ENCODE results near the gene DENND4B.
"Not testable (repeated sequence)": the region's sequence is repeated elsewhere in the genome, so short reads cannot be mapped to it uniquely, and the experiment has no call there.

DENND4B gene, protein sequence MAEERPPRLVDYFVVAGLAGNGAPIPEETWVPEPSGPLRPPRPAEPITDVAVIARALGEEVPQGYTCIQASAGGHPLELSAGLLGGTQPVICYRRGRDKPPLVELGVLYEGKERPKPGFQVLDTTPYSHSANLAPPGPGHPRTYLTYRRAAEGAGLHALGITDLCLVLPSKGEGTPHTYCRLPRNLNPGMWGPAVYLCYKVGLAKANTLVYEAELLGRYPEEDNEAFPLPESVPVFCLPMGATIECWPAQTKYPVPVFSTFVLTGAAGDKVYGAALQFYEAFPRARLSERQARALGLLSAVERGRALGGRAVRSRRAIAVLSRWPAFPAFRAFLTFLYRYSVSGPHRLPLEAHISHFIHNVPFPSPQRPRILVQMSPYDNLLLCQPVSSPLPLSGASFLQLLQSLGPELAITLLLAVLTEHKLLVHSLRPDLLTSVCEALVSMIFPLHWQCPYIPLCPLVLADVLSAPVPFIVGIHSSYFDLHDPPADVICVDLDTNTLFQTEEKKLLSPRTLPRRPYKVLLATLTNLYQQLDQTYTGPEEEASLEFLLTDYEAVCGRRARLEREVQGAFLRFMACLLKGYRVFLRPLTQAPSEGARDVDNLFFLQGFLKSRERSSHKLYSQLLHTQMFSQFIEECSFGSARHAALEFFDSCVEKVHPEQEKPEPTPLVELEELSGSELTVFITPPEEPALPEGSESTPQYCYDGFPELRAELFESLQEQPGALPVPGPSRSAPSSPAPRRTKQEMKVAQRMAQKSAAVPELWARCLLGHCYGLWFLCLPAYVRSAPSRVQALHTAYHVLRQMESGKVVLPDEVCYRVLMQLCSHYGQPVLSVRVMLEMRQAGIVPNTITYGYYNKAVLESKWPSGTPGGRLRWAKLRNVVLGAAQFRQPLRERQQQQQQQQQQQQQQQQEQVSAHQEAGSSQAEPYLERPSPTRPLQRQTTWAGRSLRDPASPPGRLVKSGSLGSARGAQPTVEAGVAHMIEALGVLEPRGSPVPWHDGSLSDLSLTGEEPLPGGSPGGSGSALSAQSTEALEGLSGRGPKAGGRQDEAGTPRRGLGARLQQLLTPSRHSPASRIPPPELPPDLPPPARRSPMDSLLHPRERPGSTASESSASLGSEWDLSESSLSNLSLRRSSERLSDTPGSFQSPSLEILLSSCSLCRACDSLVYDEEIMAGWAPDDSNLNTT (N-terminal part only)

GRCh38 chr1:153946622-153947241 is at the start of gene DENND4B:
Gene DENND4B (minus strand): TSS chr1:153946718. CDS start chr1:153944374, 2,344 bp downstream.
- DNase-seq = peak; percentile 87

DNA sequence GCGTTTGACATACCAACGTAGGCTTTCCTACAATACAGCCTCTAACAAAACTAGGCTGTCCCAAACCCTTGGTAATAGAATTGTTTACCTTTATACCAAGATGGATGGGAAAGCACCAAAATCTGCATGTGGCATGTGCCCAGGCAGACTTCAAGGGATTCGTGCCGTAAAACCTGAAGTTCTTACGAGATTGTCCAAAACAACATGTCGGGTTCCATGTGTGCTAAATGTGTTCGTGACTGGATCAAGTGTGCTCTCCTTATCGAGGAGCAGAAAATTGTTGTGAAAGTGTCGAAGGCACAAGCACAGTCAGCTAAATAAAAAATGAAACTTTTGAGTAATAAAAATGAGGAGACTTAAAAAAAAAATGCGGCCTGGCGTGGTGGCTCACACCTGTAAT is 49.1 kb upstream of the DENND4B start:
- DNase-seq = no peak

DNA sequence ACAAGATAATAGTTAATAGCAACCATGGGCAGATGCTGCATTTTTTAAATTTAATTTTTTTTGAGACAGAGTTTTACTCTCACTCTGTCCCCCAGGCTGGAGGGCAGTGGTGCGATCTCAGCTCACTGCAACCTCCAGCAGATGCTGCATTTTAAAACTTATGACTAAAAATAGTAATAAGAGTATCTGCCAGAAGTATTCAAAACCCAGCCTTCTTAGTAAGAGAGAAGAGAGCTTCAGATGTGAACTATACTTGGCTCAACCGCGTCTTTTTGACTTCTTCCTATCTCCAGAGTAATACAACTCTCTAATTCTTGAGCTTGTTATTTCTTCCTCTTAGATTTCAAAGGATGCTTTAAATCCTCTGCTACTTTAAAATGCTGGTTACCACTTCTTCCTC is 48.7 kb upstream of the DENND4B start:
- no peak for DNase-seq

DNA sequence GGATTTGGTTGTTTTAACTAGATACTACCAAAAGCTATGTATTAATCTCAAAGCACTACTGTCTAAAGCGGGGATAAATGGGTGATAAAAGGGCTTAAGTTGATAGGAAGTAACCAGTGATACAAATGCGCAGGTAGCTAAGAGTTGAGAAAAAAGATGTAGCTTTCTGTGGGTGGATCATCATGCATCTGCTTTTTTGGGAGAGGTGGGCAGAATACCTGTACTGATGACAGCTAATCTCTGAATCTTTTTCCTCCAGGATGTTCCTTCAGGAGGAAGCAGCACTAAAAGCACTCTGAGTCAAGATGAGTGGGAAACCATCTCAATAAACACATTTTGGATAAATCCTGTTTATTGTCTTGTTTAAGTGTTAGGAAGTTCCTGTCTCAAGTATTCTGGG is 45.3 kb upstream of the DENND4B start:
- DNase-seq = no peak

DNA sequence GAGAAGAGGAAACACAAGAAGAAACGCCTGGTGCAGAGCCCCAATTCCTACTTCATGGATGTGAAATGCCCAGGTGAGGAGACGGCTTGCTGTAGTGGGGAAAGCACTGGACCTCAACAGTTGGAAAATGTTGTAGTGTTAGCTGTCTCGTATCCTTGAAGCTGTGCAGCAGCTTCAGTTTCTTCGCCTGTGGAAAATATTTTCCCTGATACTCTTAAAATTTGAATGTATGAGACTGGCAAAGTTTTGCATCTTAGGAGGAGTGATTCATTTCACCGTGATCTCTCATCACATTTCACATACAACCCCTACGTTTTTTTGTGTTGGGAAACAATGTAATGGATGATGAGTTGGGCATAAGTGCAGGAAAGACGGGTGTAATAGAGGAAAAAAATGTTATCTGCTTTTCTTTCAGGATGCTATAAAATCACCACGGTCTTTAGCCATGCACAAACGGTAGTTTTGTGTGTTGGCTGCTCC is 44.7 kb upstream of the DENND4B start:
- DNase-seq = no peak

DNA sequence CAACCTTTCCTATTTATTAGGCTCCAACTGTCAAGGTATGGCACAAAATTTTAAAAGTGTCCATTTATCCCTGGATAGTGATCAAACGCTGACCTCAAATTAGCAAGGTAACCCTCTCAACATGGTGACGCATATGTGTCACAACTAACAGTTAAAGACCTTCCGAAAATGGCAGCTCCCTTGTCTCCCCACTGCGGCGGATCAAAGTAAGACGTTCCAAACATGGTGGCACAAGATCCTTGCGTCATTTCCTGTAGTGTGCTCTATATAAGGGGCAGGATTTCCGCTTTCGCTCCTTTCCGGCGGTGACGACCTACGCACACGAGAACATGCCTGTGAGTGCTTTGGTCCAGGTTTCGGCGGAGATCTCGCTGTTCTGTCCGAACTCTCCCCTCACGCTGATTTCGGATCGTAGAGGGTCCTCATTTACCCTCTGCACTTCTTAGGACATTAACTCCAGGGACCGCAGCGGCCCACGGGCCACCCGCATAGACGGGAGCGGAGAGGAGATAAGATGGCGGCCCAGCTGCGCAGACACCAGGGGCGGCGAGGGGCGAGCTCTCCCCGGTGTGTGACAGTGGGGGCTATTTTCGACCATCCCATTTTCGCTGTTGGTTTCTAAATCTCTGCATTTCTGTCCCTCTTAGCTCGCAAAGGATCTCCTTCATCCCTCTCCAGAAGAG is 44.1 kb upstream of the DENND4B start, which contains the start of gene RPS27:
Gene RPS27, plus strand, starts transcription at position 295 of the 683 bp plus-strand sequence. Its CDS starts 35 bp downstream, at position 330.
- DNase-seq = peak; percentile 97

GRCh38 chr1:153987621-153988020 is 41.1 kb upstream of the DENND4B start:
- DNase-seq = no peak

GRCh38 chr1:153985941-153986761 is 39.6 kb upstream of the DENND4B start, which contains the start of gene RAB13:
Gene RAB13 (minus strand): TSS chr1:153986339. CDS start chr1:153986236, 103 bp downstream.
- no peak for DNase-seq

DNA sequence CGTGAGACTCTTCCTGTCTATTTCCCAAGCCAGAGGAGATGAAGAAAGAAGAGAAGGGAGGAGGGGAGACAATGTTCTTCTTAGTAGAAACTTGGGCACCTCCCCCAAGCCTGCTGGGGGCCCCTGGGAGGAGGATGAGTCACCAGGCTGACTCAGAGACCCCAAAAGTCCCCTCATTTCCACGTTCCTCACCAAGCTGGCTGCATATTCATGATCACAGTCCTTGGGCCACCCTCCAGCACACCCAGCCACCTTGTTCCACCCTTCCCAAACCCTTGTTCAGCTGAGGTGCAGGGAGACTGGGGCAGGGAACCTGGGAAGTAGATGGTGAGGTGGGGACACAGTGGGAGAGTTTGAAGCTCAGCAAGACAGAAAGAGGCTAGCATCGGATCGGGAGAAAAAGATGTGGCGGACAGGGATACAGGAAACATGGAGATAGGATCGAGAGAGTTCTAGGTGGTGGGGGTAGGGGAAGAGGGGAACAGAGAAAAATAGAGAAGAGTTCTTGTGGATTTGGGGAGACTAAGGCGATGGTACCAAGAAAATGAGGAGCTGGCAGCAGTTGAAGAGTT is 38.9 kb upstream of the DENND4B start:
- no peak for DNase-seq

DNA sequence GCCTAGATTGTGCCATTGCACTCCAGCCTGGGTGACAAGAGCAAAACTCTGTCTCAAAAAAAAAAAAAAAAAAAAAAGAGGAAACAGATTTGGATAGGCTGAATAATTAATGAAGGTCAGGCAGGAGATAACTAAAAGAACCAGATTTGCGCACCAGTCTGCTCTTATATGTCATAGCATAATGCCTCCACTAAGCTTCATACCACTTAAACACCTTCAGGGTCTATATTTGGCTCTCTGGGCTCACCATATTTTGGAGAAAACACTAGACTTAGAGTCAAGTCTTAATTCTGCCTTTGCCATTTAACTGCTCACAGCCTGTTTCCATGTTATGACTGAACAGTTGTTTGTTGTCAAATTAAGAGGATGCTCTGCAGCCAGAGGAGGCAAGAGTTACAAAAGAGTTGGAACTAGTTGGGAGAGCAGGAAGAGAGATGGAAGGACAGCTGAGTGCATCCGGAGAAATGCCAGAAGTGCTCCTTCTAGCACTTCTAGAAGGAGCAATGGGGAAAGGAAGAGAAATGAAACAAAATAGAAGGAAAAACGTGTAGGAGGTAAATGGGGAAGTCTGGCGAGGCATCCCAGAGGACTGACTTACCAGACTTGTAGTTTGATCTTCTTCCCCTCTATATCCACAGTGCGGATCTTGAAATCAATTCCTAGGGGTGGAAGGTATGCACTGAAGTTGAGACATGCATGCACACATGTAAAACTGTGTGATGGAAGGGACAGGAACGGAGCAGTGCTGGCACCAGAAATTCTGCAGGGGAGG is 37.8 kb upstream of the DENND4B start:
- DNase-seq = no peak

DNA sequence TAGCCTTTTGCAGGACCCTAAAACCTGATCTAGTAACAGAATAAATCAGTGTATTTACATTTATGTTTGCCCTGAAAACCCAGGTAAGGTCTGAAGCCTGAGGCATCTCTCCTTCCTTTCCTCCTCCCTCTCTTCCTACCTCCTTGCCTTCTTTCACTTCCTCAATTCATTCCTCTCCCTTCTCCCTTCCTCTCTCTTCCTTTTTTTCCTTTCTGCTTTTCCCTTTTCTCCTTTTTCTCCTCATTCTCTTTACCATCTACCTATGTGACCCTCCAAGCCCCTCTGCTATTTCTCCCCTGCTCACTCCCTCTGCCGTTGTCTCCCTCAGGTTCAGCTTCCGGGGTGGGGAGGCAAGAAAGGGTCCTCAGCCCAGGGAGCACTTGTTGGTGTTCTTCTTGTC is 35.2 kb upstream of the DENND4B start:
- DNase-seq = not testable (repeated sequence)

GRCh38 chr1:153979091-153979490 is 32.6 kb upstream of the DENND4B start:
- not testable (repeated sequence) for DNase-seq

DNA sequence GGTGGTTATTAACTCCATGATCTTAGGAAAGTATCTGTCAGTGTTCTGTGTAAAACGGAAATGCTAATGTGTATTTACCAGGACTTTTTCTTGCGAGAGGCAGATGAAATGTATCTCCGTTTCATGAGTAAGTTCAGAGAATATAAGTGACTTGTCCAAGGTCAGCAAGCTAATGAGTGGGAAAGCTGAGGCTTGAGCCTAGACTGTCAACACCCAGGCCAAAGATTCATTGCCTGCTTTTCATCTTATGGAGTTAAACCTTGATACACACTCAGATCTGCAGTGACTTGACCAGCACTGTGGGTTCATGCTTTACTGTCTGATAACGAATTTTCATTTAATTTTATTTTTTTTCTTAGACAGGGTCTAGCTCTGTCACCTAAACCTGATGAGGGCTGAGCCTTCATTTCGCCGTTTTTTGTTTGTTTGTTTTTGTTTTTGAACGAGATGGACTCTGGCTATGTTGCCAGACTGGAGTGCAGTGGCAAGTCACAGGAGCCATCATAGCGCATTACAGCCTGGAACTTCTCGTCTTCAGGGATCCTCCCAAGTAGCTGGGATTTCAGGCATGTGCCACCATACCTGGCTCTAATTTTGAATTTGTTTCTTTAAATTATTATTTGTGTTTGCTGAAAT is 31.9 kb upstream of the DENND4B start:
- DNase-seq = no peak

DNA sequence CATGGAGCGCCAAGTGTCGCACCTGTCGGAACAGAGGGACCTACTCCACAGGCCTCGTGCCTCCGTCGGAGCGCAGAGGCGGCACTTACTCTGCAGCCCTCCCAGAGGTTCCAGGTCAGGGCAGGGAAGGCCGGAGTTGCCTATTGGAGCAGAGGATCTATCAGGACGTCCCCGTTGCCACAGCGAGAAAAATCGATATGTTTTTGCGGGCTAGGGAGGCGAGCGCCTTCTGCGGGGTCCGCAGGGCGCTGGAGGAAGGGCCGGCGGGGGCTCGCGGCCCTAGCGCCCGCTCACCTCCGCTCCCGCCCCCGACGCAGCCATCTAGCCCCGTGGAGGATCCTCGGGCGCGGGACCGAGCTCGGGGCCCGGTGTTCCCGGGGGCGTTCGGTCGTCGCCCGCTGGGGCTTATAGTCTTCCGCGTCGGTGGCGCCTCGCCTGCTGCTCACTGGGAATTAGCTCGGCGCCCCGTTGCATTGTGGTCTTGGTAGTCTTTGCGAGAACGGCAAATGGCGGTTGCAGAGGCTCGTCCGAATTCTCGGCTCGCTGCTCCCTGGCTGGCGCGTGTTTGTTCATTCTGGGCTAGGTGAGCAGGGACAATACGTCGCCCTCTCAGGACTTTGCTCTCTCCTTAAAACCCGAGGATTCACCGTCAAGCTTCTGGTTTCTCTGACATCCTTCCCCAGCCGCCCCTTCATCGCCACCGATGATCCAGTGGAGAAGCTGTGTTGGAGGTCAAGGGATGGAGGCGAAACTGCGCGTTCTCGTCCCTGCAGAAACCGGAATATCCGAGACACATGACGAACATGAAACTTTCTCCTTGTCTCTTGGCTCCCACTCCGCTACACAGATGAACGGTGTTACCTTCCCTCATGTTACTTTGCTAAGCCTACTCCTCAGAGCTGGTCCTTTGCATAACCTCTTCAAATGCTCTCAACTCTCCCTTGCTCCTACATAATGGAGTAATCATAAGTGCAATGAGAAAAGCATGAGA is 31.0 kb upstream of the DENND4B start, which contains the start of gene JTB:
Gene JTB, minus strand, starts transcription at position 425 of the 991 bp plus-strand sequence. Its CDS starts 422 bp downstream, at position 3.
- peak; percentile 90 for DNase-seq

DNA sequence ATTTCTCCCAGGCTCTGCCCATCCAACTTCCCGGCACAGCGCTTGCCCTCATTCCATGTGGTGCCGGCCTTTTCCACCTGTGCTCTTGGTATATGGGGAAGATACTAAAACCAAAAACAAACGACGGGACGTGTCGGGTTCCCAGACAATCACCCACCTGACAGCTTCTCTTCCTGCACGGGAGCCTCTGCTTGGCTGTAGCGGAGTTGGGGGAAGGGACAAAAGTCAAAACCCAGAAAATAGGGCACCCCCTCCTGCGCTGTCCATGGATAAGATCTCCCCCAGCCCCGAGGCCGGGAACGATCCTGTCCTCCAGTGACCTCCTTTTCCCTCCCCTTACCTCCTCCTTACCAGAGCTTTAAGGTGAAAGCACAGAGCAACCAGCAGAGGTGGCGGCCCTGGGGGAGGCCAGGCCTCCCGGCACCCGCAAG is 30.3 kb upstream of the DENND4B start:
- no peak for DNase-seq

GRCh38 chr1:153973525-153973924 is 27.0 kb upstream of the DENND4B start:
- no peak for DNase-seq

- no peak for DNase-seq
Observed at GRCh38 chr1:153973071-153973470, 26.6 kb upstream of the DENND4B start.

DNA sequence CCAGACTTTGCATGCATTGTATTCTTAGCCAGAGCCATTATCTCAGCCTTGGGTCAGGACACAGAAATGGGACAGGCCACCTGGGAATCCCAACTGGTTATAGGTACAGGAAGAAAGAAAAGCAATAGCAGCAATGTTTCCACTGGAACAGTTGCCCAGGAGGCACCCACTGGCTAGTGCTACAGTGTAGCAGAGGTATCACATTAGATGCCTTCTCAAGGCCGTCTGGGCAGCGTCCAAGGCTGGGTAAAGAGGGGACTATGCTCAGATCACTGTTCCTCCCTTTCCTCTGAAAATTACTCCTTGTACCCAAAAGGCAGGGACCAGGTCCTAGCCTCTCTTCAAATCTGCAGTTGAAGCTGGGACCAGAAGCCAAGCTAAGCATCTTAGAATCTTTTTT is 23.8 kb upstream of the DENND4B start:
- no peak for DNase-seq
